Breast epithelium (tissue), 3 donors: ENCODE measurements around the gene KLHL36.

Experiments
- POLR2A ChIP-seq: fragments of 450-650 bp; IDR thresholded peaks from one replicate; pipeline ENCODE4 v1.6.1; 2016; ENCODE audit warnings: antibody characterized with exemption, mild to moderate bottlenecking, moderate library complexity
- POLR2AphosphoS5 ChIP-seq, 3 donors: sonication (generic); formaldehyde crosslinking; IDR thresholded peaks; one replicate each; pipeline ENCODE4 v1.6.1; 2017; ENCODE audit warnings: antibody characterized with exemption in 3 of 3
- TF ChIP-seq, protein P1 (sequence below), 3 donors: fragments of 450-650 bp; IDR thresholded peaks; one replicate each; pipeline ENCODE4 v1.5.1; 2016 to 2017; ENCODE audit warnings: antibody characterized with exemption in 3 of 3, mild to moderate bottlenecking in 3 of 3, moderate library complexity in 3 of 3

DNA sequence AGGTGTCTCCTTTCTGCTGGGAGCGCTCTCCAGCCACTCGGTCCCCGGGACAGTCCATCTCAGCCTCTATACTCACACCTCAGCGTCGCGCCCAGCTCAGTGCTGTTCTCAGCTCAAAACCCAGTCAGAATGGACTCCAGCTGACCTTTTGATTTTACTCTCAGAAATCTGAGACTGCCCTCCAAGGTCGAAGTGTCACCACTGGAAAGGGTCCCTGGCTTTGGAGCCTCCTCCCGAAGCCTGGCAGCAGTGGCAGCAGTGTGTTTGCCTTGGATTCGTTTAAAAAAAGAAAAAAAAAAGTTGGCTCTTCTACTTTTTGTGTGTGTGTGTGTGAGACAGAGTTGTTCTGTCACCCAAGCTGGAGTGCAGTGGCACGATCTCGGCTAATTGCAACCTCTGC is 10.4 kb downstream of the KLHL36 start:
- TF ChIP-seq POLR2A, result no peak
- TF ChIP-seq, protein P1, sequence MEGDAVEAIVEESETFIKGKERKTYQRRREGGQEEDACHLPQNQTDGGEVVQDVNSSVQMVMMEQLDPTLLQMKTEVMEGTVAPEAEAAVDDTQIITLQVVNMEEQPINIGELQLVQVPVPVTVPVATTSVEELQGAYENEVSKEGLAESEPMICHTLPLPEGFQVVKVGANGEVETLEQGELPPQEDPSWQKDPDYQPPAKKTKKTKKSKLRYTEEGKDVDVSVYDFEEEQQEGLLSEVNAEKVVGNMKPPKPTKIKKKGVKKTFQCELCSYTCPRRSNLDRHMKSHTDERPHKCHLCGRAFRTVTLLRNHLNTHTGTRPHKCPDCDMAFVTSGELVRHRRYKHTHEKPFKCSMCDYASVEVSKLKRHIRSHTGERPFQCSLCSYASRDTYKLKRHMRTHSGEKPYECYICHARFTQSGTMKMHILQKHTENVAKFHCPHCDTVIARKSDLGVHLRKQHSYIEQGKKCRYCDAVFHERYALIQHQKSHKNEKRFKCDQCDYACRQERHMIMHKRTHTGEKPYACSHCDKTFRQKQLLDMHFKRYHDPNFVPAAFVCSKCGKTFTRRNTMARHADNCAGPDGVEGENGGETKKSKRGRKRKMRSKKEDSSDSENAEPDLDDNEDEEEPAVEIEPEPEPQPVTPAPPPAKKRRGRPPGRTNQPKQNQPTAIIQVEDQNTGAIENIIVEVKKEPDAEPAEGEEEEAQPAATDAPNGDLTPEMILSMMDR (IDR thresholded peaks at IDR 0.05), result no peak
- no peak for TF ChIP-seq POLR2AphosphoS5 (IDR thresholded peaks at IDR 0.05)
